LHCN-M2 (cell line): ENCODE measurements around the gene CCDC30. TPM values are rescaled to one million over a fixed set of nuclear protein-coding genes. Genes with fewer than 3 reads are reported as not detected.
"Not testable (repeated sequence)": the region's sequence is repeated elsewhere in the genome, so short reads cannot be mapped to it uniquely, and the experiment has no call there.

ENCODE experiments used
- DNase-seq: peaks from one replicate; pipeline ENCODE4 v3.0.0-alpha.2; 2012; ENCODE audit warnings: low read depth
- total RNA-seq: library from RNA; depleted of rRNA; stranded (reverse); fragments of >200 nt; gene quantifications from 2 replicates; pipeline ENCODE4 v1.2.3, GENCODE V29; 2014

The CCDC30 gene
- total RNA-seq, 1 experiment from 2014 or later = 0.17 TPM

DNA sequence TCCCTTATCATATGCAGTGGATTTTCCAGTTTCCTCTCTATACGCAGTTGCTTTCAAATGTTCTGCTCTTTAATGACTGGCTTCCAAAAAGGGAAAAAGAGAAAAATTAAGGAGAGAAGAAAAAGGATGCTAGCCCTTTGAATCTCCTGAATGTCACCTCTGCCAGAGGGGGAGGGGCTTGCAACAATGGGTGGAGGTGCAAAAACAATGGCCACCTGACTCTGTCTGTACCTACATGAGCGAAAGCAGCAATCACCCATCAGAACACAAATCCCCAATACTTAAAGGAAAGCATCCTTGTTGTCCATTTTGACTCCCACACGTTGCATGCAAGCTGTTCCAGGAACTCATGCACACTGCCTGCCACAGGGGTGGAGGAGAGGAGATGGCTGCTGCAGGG lies 61.2 kb downstream of the CCDC30 start:
- no peak for DNase-seq

DNA sequence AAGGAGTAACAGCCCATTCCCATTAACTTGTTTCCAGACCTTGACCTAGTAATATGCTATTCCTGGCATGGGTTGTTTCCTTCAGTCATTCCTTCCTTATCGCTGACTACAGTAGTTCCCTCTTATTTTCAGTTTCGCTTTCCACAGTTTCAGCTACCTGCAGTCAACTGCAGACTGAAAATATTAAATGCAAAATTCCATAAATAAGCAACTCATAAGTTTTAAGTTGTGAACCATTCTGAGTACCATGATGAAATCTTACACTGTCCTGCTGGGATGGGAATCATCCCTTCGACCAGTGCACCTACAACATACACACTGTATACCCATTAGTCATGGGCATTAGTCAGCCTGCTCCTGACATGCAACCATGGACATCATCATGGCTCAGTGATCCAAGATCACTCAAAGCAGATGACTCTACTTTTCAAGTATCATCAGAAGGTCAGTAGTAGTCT lies 66.7 kb downstream of the CCDC30 start:
- DNase-seq = peak; percentile 65

DNA sequence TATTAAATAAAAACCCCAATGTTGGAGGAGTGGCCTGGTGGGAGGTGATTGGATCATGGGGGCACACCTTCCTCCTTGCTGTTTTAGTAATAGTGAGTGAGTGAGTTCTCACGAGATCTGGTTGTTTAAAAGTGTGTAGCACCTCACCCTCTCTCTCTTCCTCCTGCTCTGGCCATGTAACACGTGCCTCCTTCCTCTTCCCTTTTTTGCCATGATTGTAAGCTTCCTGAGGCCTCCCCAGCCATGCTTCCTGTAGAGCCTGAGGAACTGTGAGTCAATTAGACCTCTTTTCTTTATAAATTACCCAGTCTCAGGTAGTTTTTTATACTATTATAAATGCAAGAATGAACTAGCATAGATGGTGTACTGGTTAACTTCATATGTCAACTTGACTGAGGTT lies 68.0 kb downstream of the CCDC30 start:
- no peak for DNase-seq

DNA sequence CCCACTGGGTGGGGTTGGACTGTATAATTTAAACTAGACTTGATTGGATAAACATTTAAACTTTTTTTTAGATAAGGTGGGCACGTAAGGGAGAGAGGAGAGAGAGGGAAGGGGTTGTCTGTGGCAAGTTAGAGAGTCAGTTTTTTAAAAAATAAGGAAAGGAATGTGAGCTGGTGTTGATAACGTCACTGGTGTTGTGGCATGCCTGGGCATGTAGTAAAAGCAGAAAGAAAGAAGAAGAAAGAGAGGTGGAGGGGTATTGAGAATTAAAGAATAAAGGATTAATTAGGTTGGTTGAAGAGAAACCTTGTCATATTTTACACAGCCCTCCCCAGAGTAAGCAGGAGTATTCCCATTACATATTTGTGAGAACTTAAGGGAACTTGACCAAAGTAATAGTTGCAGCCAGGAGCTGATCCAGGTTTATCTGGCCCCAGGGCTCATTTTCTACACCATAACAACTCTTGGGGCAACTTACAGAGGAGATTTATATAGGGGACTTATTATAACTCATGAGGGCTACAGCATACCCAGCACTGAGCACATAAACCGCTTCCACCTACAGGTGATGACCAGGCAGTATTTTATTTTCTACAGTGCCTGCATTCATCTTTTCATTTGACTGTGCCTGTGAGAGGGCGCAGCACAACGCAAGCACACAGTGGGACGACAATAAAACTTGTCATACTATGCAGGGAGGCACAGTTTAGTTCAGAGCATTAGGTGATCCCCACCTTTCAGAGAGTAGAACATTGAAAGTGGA lies 70.2 kb downstream of the CCDC30 start:
- DNase-seq = no peak

DNA sequence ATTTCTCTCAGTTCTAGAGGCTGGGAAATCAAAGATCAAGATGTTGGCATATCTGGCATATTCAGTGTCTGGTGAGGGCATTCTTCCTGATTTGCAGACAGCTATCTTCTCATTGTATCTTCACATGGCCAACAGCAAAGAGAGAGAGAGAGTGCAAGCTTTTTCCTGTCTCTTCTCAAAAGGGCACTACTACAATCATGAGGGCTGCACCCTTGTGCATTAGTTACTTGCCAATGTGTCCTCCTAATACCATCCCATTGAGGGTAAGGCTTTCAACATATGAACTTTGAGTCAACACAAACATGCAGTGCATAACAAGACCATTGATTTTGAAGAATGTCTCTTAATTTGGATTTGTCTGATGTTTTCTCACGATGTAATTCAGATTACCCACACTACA lies 78.0 kb downstream of the CCDC30 start:
- no peak for DNase-seq

DNA sequence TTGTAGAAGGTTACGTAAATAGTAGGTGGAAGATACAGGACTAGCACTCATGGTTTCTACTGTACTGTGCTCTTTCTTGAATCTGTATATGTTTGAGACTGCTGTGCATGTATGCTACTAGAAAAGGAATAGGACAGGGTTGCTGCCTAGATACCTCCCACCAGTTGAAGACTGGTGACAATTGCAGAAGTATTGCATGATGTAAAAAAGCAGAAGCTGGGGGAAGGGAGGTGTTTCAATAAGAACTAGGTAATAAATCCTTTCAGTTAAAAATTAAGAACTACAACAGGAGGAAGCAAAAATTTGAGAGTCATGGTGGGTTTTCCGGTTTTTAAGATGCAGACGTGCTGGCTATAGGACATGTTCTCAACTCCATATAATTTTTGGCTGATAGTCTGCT lies 88.1 kb downstream of the CCDC30 start:
- DNase-seq = no peak

DNA sequence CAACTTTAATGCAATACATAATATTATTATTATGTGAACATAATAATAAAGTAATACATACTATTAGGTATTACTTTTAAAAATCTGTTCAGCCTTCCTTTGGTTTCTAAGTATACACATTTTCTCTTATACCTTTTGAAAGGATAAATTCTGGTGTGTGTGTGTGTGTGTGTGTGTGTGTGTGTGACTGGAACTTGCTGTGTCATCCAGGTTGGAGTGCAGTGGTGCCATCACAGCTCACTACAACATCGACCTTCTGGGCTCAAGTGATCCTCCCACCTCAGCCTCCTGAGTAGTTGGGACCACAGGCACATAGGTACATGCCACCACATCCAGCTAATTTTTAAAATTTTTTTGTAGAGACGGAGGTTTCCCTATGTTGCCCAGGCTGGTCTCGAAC lies 88.5 kb downstream of the CCDC30 start:
- DNase-seq = no peak

DNA sequence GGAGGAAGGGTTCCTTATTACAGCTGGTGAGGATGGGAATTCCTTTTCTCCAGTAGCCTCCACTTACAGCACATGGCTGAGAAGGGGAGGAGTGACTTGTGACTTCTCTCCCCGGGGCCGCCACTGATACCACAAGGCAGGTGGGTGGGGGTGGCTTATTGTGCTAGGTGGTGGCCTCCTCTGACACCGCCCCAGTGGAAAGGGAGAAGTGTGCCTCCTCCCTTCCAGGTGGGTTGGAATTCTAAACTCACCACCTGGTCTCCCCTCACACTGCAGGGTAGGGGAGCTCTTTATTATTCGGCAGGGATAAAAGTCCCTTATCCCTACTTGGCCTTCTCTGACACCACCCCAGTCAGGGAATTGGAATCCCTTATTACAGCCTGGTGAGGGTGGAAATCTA lies 89.5 kb downstream of the CCDC30 start:
- no peak for DNase-seq

DNA sequence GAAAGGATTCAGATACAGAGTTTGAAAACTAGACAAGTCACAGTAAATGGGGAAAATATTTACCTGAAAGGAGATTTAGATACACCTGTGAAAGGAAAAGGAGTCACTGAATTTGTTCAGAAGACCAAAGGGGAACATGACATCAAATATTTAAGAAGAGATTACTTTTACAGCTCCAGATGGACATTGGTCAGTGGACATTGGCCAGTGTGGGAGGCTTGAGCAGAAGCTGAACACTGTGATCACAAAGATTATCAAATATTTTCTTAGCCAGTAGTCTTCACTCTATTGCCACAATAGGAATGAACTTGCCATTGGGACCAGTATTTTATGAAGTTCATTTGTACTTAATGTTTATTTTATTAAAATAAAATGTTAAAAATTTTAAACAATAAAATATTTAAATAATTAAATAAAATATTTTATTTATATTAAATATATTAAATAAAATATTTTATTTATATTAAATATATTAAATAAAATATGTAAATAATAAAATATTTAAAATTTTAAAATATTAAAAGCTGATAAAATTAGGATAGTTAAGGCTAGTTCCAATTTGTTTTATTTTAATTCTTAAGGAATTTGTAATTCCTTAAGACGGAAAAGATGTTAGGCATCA lies 94.3 kb downstream of the CCDC30 start:
- no peak for DNase-seq

DNA sequence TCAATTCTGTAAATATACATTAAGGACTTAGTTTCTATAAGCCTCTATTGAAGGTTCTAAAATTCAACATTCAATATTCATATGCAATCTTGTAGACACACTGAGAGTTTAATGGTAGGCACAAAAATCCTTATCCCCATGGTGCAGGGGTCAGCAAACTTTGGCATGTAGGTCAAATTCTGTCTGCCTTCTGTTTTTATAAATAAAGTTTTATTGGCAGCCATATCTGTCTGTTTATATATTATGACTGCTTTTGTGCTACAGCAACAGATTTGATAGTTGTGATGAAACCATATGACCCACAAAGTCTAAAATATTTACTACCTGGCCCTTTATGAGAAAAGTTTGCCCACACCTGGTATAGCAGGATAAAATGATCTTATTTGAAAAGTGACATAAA lies 104.0 kb downstream of the CCDC30 start:
- no peak for DNase-seq

DNA sequence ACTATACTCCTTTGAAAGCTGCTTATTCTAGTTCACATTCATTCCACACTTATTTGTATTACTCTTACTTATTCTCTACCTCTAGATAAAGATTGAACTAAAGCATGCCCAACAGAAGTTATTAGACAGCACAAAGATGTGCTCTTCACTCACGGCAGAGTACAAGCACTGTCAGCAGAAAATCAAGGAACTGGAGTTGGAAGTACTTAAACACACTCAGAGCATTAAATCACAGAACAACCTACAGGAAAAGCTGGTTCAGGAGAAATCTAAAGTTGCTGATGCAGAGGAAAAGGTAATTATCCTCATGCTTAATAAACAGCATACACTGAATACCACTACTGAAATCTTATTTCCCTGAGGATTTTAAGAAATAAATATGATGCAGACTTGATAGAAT lies 113.8 kb downstream of the CCDC30 start:
- DNase-seq = no peak

DNA sequence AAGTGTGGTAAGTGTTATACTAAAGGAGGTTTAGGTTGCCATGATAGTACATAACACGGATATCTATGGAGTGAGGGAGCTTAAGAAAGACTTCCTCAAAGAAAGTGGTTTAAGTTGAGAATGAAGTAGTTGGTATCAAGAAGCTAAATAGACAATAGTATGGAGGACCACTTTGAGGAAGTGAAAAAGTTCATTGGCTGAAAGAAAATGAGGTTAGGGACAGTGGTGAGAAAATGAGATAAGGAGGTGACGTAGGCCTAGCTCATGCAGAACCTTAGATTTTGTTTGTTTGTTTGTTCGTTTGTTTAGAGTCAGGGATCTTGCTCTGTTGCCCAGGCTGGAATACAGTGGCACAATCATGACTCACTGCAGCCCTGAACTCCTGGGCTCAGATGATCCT lies 122.9 kb downstream of the CCDC30 start:
- DNase-seq = no peak

DNA sequence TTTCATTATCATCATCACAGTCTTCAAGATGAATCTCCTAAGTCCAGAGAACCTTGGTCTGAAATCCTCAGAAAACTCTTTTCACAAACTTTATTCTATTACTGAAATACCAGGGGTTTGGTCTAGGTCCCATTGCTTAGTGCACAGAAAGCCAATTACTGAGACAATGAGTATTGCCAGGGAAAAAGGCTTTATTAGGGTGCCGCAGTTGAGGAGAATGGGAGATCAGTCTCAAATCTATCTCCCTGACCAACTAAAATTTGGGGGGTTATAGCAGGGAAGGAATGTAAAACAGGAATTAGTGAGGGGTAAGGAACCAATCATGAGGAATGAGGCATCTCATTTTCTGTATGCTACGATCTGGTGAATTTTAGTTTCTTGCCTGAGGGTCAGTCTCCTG lies 124.7 kb downstream of the CCDC30 start:
- DNase-seq = no peak

DNA sequence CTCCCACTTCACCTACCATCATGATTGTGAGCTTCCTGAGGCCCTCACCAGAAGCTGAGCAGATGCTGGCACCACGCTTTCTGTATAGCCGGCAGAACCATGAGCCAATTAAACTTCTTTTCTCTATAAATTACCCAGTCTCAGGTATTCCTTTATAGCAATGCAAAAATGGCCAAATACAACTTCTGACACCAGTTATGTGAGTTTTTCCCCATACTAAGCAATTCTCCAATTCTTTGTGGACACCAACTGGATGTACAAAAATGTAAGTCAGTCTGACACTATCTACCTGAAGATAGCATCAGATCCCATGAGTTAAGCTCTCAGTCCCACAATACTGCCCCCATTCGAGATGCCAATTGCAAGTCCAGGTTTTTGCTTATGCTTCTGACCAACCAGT lies 129.7 kb downstream of the CCDC30 start:
- DNase-seq = no peak

DNA sequence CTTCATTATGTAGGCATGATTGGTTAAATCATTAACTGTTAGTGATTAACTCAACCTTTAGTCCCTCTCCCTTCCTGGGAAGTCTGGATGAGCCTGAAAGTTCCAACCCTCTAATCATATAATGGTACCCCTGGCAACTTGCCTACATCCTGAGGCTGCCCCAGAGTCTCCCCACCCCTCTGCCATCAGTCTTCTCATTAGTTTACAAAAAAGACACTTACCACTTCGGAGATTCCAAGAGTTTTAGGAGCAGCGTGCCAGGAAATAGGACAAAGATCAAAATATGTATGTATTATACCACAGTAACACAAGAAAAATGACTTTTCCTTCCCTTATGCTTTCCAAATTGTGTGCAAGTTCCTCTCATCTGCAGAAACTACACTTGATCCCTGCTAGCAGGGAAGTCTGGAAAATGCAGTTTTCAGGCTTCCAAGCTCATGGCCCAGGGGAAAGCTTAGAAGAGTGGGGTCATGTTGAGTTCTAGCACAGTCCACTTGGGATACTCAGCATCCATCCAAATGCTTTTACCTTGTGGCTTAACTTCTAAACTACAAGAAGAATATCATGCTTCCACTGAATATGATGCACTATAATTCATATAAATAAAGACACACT lies 130.5 kb downstream of the CCDC30 start:
- DNase-seq = no peak

DNA sequence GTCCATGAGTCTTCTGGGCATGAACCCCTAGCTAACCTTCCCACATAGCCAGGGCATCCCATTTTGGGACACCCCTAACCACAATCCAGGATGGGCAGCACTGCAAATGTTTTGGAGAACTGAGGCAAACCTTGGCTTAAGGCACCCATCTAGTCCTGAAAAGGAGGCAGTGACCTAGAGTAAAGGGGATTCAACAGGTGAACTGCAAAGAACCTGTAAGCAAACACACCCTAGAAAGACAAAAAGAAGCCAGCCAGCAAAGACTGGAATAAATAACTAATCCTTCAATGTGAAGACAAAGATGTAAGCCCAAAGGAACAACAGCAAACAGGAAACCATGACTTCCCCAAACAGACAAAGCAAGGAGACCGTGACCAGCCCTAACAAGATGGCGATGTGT lies 138.4 kb downstream of the CCDC30 start:
- DNase-seq = no peak

DNA sequence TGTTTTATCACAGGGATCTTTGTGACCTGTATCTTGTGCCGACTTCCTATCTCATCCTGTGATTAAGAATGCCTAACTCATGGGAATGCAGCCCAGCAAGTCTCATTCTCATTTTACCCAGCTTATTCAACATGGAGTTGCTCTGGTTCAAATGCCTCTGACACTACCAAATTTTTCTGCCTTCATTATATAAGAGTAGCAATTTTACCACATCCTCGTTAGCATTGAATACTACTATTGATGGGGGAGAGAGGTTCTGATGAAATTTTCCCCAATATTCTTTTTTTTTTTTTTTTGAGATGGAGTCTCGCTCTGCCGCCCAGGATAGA lies 150.7 kb downstream of the CCDC30 start:
- no peak for DNase-seq

DNA sequence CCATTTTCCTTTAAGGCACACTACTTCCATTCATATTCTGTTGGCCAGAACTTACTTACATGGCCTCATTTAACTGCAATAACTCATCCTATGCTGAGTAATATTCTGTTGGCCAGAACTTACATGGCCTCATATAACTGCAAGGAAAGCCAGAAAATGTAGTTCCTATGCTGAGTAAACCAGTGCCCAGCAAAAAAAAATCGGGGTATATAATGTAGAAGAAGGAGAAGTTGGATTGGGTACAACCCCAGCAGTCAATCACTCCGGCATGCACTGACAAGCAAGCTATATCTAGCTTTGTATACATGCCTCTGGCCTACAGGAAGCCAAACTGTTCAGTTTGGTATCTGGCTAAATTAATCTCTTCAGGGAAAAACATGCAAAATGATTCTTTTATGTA lies 155.8 kb downstream of the CCDC30 start:
- DNase-seq = no peak

DNA sequence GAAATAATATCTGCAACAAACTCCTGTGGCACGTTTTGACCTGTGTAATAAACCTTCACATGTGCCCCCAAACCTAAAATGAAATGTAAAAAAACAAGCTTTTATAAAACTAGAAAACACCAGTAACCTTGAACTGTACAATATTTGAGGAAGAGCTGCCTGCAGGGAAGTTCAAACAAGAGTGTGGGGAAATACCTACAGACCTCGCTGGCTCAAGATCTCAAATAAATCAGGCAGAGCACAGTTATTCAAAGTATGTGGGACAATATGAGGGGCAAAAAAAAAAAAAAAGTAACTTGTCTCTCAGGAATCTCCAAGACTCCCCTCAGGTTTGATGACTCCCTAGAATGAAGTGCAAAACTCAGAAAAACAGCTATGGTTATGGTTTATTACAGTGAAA lies 157.2 kb downstream of the CCDC30 start:
- no peak for DNase-seq

DNA sequence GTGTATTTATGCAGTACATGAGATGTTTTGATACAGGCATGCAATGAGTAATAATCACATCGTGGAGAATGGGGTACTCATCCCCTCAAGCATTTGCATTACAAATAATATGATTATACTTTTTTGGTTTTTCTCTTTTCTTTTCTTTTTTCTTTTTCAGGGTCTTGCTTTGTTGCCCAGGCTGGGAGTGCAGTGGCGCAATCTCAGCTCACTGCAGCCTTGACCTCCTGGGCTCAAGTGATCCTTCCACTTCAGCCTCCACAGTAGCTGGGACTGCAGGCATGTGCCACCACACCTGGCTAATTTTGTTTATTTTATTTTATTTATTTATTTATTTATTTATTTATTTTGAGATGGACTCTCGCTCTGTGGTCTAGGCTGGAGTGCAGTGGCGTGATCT lies 158.1 kb downstream of the CCDC30 start:
- not testable (repeated sequence) for DNase-seq

DNA sequence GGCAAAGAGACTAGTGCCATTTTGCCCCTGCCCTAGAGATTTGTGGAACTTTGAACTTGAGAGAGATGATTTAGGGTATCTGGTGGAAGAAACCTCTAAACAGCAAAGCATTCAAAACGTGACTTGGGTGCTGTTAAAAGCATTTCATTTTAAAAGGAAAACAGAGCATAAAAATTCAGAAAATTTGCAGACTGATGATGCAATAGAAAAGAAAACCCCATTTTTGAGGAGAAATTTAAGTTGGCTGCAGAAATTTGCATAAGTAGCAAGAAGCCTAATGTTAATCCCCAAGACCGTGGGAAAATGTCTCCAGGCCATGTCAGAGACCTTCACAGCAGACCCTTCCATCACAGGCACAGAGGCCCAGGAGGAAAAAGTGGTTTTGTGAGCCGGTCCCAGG lies 164.1 kb downstream of the CCDC30 start:
- DNase-seq = not testable (repeated sequence)

DNA sequence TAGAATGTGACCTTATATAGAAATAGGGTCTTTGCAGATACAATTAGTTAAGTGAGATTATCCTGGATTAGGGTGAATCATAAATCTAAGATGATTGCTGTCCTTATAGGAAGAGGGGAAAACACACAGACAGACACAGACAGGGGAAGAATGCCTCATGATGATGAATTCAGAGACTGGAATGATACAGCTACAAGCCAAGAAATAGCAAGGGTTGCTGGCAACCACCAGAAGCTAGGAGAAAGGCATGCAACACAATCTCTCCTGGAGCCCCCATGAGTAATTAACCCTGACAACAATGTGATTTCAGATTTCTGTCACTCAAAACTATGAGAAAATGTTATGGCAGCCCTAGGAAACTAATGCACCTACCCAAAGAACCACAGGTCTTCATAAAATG lies 176.0 kb downstream of the CCDC30 start:
- DNase-seq = no peak

DNA sequence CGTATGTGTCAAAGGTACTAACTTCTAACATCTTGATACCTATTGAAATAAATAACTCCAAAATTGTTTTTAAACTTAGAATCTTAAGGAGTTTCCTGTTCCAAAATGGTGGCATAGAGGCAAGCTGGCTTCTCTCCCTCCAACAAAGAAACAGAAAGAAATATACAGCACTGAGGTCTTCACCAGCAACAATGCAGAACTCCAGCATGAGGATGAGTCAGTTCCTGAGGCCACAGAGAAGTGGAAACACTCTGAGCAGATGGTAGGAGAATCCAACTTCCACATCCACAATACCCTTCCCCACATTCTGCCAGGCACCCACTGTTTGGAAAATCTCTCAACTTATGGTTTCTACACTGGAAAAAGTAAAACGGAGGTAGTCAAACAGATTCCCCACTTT lies 183.0 kb downstream of the CCDC30 start:
- DNase-seq = no peak
